WTC11 (cell line): ENCODE results near the gene KCTD18. TPM values are rescaled to one million over a fixed set of nuclear protein-coding genes. Genes with fewer than 3 reads are reported as not detected.

Experiments used
- ATAC-seq: fragments of 200-7000 bp; cut with Tn5 transposase; 2 replicates; pipeline ENCODE4 v1.10.0; 2021; ENCODE audit warnings: mild to moderate bottlenecking, moderate library complexity
- CTCF ChIA-PET: fragments of 300-600 bp; sonication (Branson Sonifier 250); formaldehyde crosslinking; loops from one replicate; lab custom pipeline; 2021; ENCODE audit warnings: antibody characterized with exemption; lab: Charles Lee
- POLR2A ChIA-PET: fragments of 350-600 bp; sonication (Branson Sonifier 250); formaldehyde crosslinking; loops from one replicate; lab custom pipeline; 2021; ENCODE audit warnings: antibody characterized with exemption; lab: Charles Lee
- DNase-seq: peaks from one replicate; pipeline ENCODE4 v3.0.0; 2021; ENCODE audit warnings: low spot score
- H3K27ac Mint-ChIP-seq: 2 replicates; pipeline ENCODE4 v1.8.0; 2021; ENCODE audit warnings: mixed read lengths
- H3K27me3 Mint-ChIP-seq: 2 replicates; pipeline ENCODE4 v1.8.0; 2021; ENCODE audit warnings: low read depth, mild to moderate bottlenecking, moderate library complexity, mixed read lengths
- H3K36me3 Mint-ChIP-seq: 2 replicates; pipeline ENCODE4 v1.8.0; 2021; ENCODE audit warnings: mixed read lengths
- H3K4me1 Mint-ChIP-seq: 2 replicates; pipeline ENCODE4 v1.8.0; 2022; ENCODE audit warnings: mixed read lengths
- H3K4me3 Mint-ChIP-seq: 2 replicates; pipeline ENCODE4 v1.8.0; 2021; ENCODE audit warnings: mild to moderate bottlenecking, moderate library complexity, mixed read lengths
- H3K9me3 Mint-ChIP-seq: 2 replicates; pipeline ENCODE4 v1.8.0; 2021; ENCODE audit warnings: mixed read lengths
- CREM ChIP-seq: sonication (generic); formaldehyde crosslinking; IDR thresholded peaks from 2 replicates; pipeline ENCODE4 v1.8.1; 2022; ENCODE audit warnings: mild to moderate bottlenecking, missing genetic modification reagents, moderate library complexity
- GABPB1 ChIP-seq: sonication (generic); formaldehyde crosslinking; IDR thresholded peaks from 2 replicates; pipeline ENCODE4 v1.8.1; 2023; ENCODE audit warnings: mild to moderate bottlenecking, missing genetic modification reagents
- GRHL2 ChIP-seq: fragments of 250-450 bp; sonication (Bioruptor Pico); IDR thresholded peaks from 2 replicates; pipeline ENCODE4 v1.8.0; 2022; ENCODE audit warnings: mild to moderate bottlenecking, moderate library complexity; ENCODE audit not compliant: insufficient replicate concordance, severe bottlenecking
- IRF1 ChIP-seq: sonication (generic); formaldehyde crosslinking; IDR thresholded peaks from 2 replicates; pipeline ENCODE4 v1.8.0; 2023; ENCODE audit warnings: missing genetic modification reagents
- JUN ChIP-seq: sonication (generic); formaldehyde crosslinking; IDR thresholded peaks from 2 replicates; pipeline ENCODE4 v1.8.0; 2023; ENCODE audit warnings: mild to moderate bottlenecking, missing genetic modification reagents
- KAT7 ChIP-seq: sonication (generic); formaldehyde crosslinking; IDR thresholded peaks from 2 replicates; pipeline ENCODE4 v1.8.1; 2023; ENCODE audit warnings: missing genetic modification reagents, mild to moderate bottlenecking, borderline replicate concordance
- MAX ChIP-seq: sonication (generic); formaldehyde crosslinking; IDR thresholded peaks from 2 replicates; pipeline ENCODE4 v1.8.0; 2022; ENCODE audit warnings: mild to moderate bottlenecking, missing genetic modification reagents
- MLX ChIP-seq: sonication (generic); formaldehyde crosslinking; IDR thresholded peaks from 2 replicates; pipeline ENCODE4 v1.8.1; 2023; ENCODE audit warnings: mild to moderate bottlenecking, missing genetic modification reagents, moderate library complexity
- MXD4 ChIP-seq: fragments of 250-450 bp; sonication (Bioruptor Pico); IDR thresholded peaks from 2 replicates; pipeline ENCODE4 v1.8.0; 2021; ENCODE audit warnings: mild to moderate bottlenecking, moderate library complexity, borderline replicate concordance
- NR2C2 ChIP-seq: sonication (generic); formaldehyde crosslinking; IDR thresholded peaks from 2 replicates; pipeline ENCODE4 v1.8.0; 2022; ENCODE audit warnings: mild to moderate bottlenecking, missing genetic modification reagents
- NR3C1 ChIP-seq: sonication (generic); formaldehyde crosslinking; conservative IDR thresholded peaks from 2 replicates; pipeline ENCODE4 v1.8.1; 2023; ENCODE audit warnings: low read depth, mild to moderate bottlenecking, missing genetic modification reagents
- PRDM15 ChIP-seq: sonication (generic); formaldehyde crosslinking; IDR thresholded peaks from 2 replicates; pipeline ENCODE4 v1.8.0; 2022; ENCODE audit warnings: missing genetic modification reagents
- RELA ChIP-seq: sonication (generic); formaldehyde crosslinking; IDR thresholded peaks from 2 replicates; pipeline ENCODE4 v1.8.1; 2022; ENCODE audit warnings: missing genetic modification reagents, mild to moderate bottlenecking, borderline replicate concordance
- RORB ChIP-seq: fragments of 250-450 bp; sonication (Bioruptor Pico); IDR thresholded peaks from 2 replicates; pipeline ENCODE4 v1.9.0; 2021; ENCODE audit warnings: mild to moderate bottlenecking
- SMAD3 ChIP-seq: sonication (generic); formaldehyde crosslinking; IDR thresholded peaks from 2 replicates; pipeline ENCODE4 v1.8.0; 2022; ENCODE audit warnings: missing genetic modification reagents, mild to moderate bottlenecking, borderline replicate concordance
- TEAD4 ChIP-seq: sonication (generic); formaldehyde crosslinking; IDR thresholded peaks from 2 replicates; pipeline ENCODE4 v1.8.0; 2022; ENCODE audit warnings: mild to moderate bottlenecking, missing genetic modification reagents
- TP53 ChIP-seq: sonication (generic); formaldehyde crosslinking; IDR thresholded peaks from 2 replicates; pipeline ENCODE4 v1.8.1; 2023; ENCODE audit warnings: mild to moderate bottlenecking, missing genetic modification reagents
- ZBTB21 ChIP-seq: sonication (generic); formaldehyde crosslinking; IDR thresholded peaks from 2 replicates; pipeline ENCODE4 v1.8.1; 2023; ENCODE audit warnings: mild to moderate bottlenecking, missing genetic modification reagents, borderline replicate concordance
- ZNF121 ChIP-seq: sonication (generic); formaldehyde crosslinking; IDR thresholded peaks from 2 replicates; pipeline ENCODE4 v1.8.0; 2023; ENCODE audit warnings: missing genetic modification reagents
- ZNF416 ChIP-seq: fragments of 250-450 bp; sonication (Bioruptor Pico); IDR thresholded peaks from 2 replicates; pipeline ENCODE4 v1.9.0; 2021; ENCODE audit warnings: mild to moderate bottlenecking, inconsistent platforms
- ZNF532 ChIP-seq: fragments of 250-450 bp; sonication (Bioruptor Pico); IDR thresholded peaks from 2 replicates; pipeline ENCODE4 v1.9.0; 2021; ENCODE audit warnings: mild to moderate bottlenecking, borderline replicate concordance
- ZSCAN18 ChIP-seq: fragments of 250-450 bp; sonication (Bioruptor Pico); IDR thresholded peaks from 2 replicates; pipeline ENCODE4 v2.1.2; 2022; ENCODE audit warnings: mild to moderate bottlenecking, moderate library complexity
- total RNA-seq: library from RNA; stranded (reverse); gene quantifications from 3 replicates; pipeline ENCODE4 v1.2.3, GENCODE V29; 2021

The KCTD18 gene
- total RNA-seq, 1 experiment from 2014 or later: 4.9 TPM

- TF ChIP-seq PRDM15 (CRISPR knock-in tag) (no peak), TEAD4 (CRISPR knock-in tag) (no peak), SMAD3 (CRISPR knock-in tag) (no peak), ZSCAN18 (CRISPR knock-in tag) (no peak), JUN (no peak)
These were observed 63.3 kb downstream of the KCTD18 start (continued) for GRCh38 chr2:200446612-200447011.

- TF ChIP-seq RELA (CRISPR knock-in tag) (no peak), MAX (CRISPR knock-in tag) (no peak), SMAD3 (CRISPR knock-in tag) (no peak), TP53 (no peak), ZBTB21 (CRISPR knock-in tag) (no peak), GRHL2 (CRISPR knock-in tag) (no peak), CREM (no peak), MXD4 (CRISPR knock-in tag) (no peak), ZNF416 (CRISPR knock-in tag) (no peak), IRF1 (no peak), RORB (CRISPR knock-in tag) (no peak), GABPB1 (CRISPR knock-in tag) (no peak), KAT7 (CRISPR knock-in tag) (no peak)
- Mint-ChIP-seq H3K9me3 (no peaks in the 10 kb centered on the region), H3K4me3 (no peak overlapping the region), H3K27me3 (no peaks in the 10 kb centered on the region), H3K36me3 (peaks cover 65% of the 10 kb centered on the region), H3K4me1 (no peaks in the 10 kb centered on the region), H3K27ac (no peak overlapping the region)
- ChIA-PET CTCF (interaction anchor here (2.0 kb wide), 1 partner anchor 38 kb away, joined by 4 read pairs; no protein-coding TSS in a partner anchor), POLR2A (no interaction called here)
- DNase-seq (no peak), ATAC-seq (no peak)
These were observed 64.6 kb downstream of the KCTD18 start for GRCh38 chr2:200445284-200445683.

GRCh38 chr2:200444530-200444929 lies 65.3 kb downstream of the KCTD18 start:
- Mint-ChIP-seq H3K4me1 (no peaks in the 10 kb centered on the region), H3K27me3 (no peaks in the 10 kb centered on the region), H3K27ac (no peak overlapping the region), H3K36me3 (peaks cover 68% of the 10 kb centered on the region), H3K9me3 (no peaks in the 10 kb centered on the region), H3K4me3 (no peak overlapping the region)
- ChIA-PET POLR2A (no interaction called here), CTCF (interaction anchor here (0.8 to 2.0 kb wide), 2 partner anchors 39 kb away, joined by 4 read pairs; no protein-coding TSS in a partner anchor)
- no peak for TF ChIP-seq ZNF416 (CRISPR knock-in tag)
- no peak for TF ChIP-seq ZNF121
- no peak for TF ChIP-seq KAT7 (CRISPR knock-in tag)
- no peak for TF ChIP-seq ZNF532 (CRISPR knock-in tag)
- no peak for TF ChIP-seq MAX (CRISPR knock-in tag)
- TF ChIP-seq NR3C1: no peak
- no peak for TF ChIP-seq MLX (CRISPR knock-in tag)
- TF ChIP-seq NR2C2 (CRISPR knock-in tag): no peak
- no peak for DNase-seq
- no peak for ATAC-seq
